GM18870 (cell line): ENCODE measurements around the gene ABCF2.

Experiments
- ATAC-seq: cut with Tn5 transposase; IDR thresholded peaks from one replicate; pipeline ENCODE4 v1.9.1; 2021; ENCODE audit warnings: moderate library complexity; ENCODE audit not compliant: unreplicated experiment

The ABCF2 gene

GRCh38 chr7:151195616-151196450 lies 31.2 kb downstream of the ABCF2 start:
- ATAC-seq = no peak

GRCh38 chr7:151194188-151194587 lies 32.8 kb downstream of the ABCF2 start:
- ATAC-seq = no peak

DNA sequence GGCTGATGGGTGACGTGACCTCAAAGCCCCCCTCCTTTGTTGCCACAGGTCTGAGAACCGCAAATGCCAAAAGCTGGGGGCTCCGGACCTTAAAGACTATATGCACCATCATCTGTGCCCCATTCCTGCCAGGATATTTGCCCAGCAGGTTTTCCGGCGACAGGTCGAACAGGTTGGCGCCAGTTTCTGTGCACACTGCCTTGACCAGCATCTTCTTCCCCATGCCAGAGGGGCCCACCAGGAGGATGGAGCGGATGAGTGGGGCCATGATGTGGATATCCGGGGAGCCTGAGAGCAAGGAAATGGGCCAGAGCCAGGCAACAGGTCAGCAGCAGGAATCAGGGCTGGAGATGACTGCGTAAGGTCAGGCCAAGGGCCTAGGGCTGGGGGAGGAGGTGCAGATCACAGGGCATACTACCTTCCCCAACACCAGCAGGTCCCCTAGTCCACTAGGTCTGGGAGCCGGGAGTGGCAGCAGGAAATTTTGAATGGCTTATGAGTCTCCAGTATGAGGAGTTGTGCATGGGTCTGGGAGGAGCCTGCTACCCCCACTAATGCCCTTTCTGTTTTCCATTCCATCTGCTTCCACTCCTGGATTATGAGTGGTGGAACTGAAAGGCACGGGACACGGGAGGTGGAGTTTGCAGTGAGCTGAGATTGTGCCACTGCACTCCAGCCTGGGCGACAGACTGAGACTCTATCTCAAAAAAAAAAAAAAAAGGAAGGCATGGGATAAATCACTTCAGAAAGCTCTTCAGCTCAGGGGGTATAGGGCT lies 33.6 kb downstream of the ABCF2 start:
- ATAC-seq = no peak

DNA sequence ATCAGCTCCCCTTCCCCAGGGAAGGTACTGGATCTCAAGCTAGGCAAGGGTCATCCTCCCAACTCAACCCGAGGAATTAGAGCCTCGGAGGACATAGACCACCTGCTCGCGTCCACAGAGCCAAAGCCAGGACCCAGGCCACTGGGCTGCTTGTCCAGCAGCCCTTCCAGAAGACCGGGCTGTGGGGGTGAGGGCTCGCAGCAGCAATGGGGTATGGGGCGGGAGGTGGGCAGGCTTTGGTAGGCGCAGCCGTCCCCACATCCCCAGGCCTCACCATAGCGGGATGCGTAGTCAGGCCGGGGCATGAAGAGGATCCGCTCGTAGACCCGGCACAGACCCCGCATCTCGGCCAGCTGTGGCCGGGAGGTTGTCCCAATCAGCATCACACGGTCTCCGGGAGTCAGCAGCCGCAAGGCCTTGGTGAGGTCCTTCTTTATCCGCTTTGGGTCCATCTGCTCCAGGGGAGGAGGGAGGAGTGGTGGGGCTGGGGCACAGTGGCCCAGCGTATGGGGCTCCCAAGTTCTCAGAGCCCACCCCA lies 34.9 kb downstream of the ABCF2 start:
- ATAC-seq = no peak

- no peak for ATAC-seq
Observed at GRCh38 chr7:151191544-151191943, 35.5 kb downstream of the ABCF2 start.

GRCh38 chr7:151189038-151189437 lies 38.0 kb downstream of the ABCF2 start:
- no peak for ATAC-seq

GRCh38 chr7:151188252-151188542 lies 38.8 kb downstream of the ABCF2 start:
- no peak for ATAC-seq

GRCh38 chr7:151187409-151188251 lies 39.4 kb downstream of the ABCF2 start:
- ATAC-seq = no peak

- no peak for ATAC-seq
Observed at GRCh38 chr7:151186640-151187408, 40.2 kb downstream of the ABCF2 start, which contains the start of gene ASB10. Gene ASB10, minus strand, starts transcription at chr7:151187250. Its CDS starts 120 bp downstream, at chr7:151187130.

GRCh38 chr7:151185762-151186639 lies 41.0 kb downstream of the ABCF2 start:
- ATAC-seq = no peak

DNA sequence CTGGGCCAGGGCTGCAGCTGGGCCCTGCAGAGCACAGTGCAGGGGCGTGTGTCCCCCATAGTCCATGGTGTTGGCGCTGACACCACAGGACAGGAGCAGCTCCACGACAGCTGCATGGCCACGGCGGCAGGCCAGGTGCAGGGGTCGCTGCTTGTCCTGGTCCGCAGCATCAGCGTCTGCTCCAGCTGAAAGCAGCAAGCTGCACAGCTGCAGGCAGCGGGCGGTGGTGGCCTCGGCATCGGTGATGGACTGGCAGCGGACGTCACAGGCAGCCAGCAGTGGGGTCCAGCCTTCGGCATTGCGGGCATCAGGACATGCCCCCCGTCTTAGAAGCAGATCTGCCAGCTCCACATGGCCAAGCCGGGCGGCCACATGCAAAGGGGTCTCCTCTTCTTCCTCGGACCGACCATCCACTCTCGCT lies 46.0 kb downstream of the ABCF2 start:
- no peak for ATAC-seq

DNA sequence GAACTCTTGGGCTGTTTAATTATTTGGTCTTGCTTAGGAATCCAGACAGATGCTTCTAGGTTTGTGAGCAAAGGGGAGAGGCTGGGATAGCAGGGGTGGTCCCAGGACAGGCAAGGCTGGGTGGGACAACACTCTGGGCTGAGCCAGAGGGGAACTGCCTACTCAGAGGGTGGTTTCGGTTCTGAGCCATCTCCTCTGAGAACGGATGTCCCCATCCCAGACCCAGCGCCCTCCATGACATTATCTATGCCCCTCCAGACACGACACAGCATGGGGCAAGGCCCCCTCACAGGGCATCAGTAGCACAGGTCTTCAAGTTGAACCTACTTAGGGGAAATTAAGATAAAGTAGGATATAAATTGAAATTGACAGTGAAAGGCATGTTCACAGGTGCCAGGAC lies 47.1 kb downstream of the ABCF2 start:
- no peak for ATAC-seq

DNA sequence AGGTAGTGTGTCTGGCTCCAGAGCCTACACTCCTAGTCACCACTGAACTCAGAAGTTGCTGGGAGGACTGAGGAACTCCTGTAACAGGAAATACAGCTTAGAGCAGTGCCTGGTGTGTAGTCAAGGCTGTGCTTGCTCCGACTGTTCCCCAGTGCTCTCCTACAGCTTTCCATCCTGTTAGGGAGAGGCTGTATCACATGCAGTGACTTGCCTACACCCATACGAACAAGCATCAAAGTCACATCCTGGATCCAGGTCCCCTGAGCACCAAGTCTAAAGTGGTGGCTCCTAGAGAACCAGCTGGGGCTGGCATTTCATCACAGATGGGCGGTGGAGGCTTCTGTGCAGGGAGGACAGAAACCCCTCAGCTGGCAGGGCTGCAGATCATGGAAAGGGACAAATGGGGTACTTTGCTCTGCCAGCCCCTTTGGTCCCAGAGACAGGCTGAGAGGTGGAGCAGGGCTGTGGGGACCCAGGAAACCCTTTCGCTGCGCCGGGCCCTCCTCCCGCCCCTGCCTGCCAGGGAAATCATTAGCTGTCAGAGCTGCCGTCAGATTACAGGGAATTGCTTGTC lies 47.6 kb downstream of the ABCF2 start:
- no peak for ATAC-seq

DNA sequence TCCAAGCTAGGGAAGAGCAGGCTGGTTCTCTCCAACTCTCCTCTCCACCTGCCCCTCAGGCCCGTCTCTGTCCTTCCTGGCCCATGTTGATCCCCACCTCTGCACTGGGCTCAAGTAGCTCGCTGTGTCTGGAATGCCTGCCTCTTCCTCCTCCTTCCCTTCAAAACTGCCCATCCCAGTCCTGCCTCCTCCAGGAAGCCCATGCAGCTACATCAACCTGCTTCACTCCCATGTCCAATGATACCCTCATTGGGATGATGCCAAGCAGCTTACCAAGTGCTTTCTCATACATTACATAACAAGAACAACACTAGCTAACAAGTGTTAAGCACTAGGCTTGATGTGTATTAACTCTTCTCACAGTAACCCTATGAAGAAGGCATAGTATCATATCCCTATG lies 48.2 kb downstream of the ABCF2 start:
- no peak for ATAC-seq

DNA sequence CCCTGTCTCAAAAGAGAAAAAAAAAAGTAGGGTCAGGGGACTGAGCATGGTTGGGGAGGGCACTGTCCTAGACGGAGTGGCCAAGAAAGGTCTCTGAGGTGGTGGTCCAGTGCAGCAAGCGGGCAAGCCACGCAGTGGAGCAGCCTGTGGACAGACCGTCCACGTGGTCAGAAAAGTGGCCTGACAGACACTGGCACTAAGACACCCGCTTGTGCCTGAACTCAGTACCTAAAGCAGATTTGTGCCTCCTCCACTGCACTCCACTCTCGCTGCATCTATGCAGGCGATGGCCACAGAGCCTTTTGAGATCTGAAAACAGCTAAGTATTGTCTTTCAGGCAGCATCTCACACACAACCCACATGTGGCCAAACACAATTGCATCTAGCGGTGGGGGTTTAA lies 48.8 kb downstream of the ABCF2 start:
- ATAC-seq = no peak

DNA sequence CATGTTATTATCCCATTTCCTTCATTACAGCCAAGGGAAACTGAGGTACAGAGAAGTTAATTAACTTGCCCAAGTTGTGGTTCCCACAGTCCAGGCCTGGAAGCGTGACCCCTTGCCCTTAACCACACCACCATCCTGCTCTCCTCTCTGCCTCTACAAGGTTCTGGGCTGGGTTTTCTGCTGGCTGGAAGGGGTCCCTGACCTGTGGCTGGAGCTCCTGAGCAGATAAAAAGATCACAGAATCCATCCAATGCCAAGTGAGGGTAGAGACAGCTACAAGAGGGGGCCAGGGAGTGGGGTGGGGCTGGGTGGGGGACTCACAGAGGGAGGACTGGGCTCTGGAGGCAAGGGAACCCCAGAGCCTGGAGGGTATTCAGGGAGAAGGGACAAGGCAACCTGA lies 49.7 kb downstream of the ABCF2 start:
- ATAC-seq = no peak

DNA sequence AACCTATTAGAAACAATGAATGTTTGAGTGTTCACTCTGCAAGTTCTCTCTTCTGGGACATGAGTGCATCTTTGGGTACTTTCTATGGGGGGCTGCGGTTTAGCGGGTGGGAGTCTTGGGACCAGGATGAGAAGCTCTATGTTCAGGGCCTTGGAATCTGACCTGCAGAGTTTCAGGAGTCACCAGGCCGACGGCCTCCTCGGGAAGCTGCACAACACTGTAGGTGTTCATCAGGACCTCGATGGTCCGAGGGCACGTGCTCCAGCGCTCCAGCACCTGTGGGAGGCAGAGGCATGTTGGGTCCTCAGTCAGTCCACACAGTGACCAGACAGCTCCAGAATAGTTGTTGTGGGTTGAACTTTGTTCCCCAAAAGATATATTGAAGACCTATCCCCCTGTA lies 50.6 kb downstream of the ABCF2 start:
- ATAC-seq = no peak

- ATAC-seq = no peak
Observed at GRCh38 chr7:151175793-151176311, 51.2 kb downstream of the ABCF2 start.
